HepG2 (cell line): Measurements from ENCODE around the gene C4orf17. TPM values are rescaled to one million over a fixed set of nuclear protein-coding genes. Genes with fewer than 3 reads are reported as not detected.

Experiments
- BRCA1 ChIP-seq: sonication (generic); formaldehyde crosslinking; IDR thresholded peaks from 2 replicates; pipeline ENCODE4 v1.4.0; 2020; ENCODE audit warnings: missing genetic modification reagents
- BRD4 ChIP-seq: sonication (generic); formaldehyde crosslinking; IDR thresholded peaks from 2 replicates; pipeline ENCODE4 v1.4.0; 2020; ENCODE audit warnings: missing genetic modification reagents
- CENPBD1 ChIP-seq: sonication (generic); formaldehyde crosslinking; IDR thresholded peaks from 2 replicates; pipeline ENCODE4 v1.8.0; 2022; ENCODE audit warnings: missing genetic modification reagents, low read depth, mild to moderate bottlenecking, borderline replicate concordance
- CREBL2 ChIP-seq: sonication (generic); formaldehyde crosslinking; IDR thresholded peaks from 2 replicates; pipeline ENCODE4 v1.8.1; 2023; ENCODE audit warnings: missing genetic modification reagents, mild to moderate bottlenecking, borderline replicate concordance
- HBP1 ChIP-seq: IDR thresholded peaks from 2 replicates; pipeline ENCODE4 v1.6.1; 2016; ENCODE audit warnings: low read depth, control low read depth
- HNF1B ChIP-seq: sonication (generic); formaldehyde crosslinking; IDR thresholded peaks from 2 replicates; pipeline ENCODE4 v1.5.1; 2020; ENCODE audit warnings: mild to moderate bottlenecking, moderate library complexity, missing genetic modification reagents
- JUN ChIP-seq: sonication (generic); formaldehyde crosslinking; IDR thresholded peaks from 2 replicates; pipeline ENCODE4 v1.4.0; 2020; ENCODE audit warnings: mild to moderate bottlenecking, missing genetic modification reagents
- KDM5B ChIP-seq: sonication (generic); formaldehyde crosslinking; IDR thresholded peaks from 2 replicates; pipeline ENCODE4 v1.4.0; 2020; ENCODE audit warnings: missing genetic modification reagents, mild to moderate bottlenecking, borderline replicate concordance
- MYPOP ChIP-seq: sonication (generic); formaldehyde crosslinking; IDR thresholded peaks from 2 replicates; pipeline ENCODE4 v1.8.1; 2023; ENCODE audit warnings: mild to moderate bottlenecking, moderate library complexity, missing genetic modification reagents
- SIN3B ChIP-seq: fragments of 150-350 bp; IDR thresholded peaks from 2 replicates; pipeline ENCODE4 v1.6.1; 2014; ENCODE audit warnings: low read length
- TOPORS ChIP-seq: sonication (generic); formaldehyde crosslinking; IDR thresholded peaks from 2 replicates; pipeline ENCODE4 v1.8.0; 2023; ENCODE audit warnings: mild to moderate bottlenecking, missing genetic modification reagents
- ZBTB33 ChIP-seq: sonication (generic); formaldehyde crosslinking; IDR thresholded peaks from 2 replicates; pipeline ENCODE4 v1.4.0; 2020; ENCODE audit warnings: missing genetic modification reagents
- ZHX1 ChIP-seq: sonication (generic); formaldehyde crosslinking; IDR thresholded peaks from 2 replicates; pipeline ENCODE4 v1.8.1; 2022; ENCODE audit warnings: low read depth, mild to moderate bottlenecking, missing genetic modification reagents
- ZKSCAN8 ChIP-seq: IDR thresholded peaks from 2 replicates; pipeline ENCODE4 v1.6.1; 2016; ENCODE audit warnings: borderline replicate concordance, missing genetic modification reagents, missing compliant biosample characterization
- ZMYM4 ChIP-seq: sonication (generic); formaldehyde crosslinking; IDR thresholded peaks from 2 replicates; pipeline ENCODE4 v1.8.1; 2023; ENCODE audit warnings: mild to moderate bottlenecking, missing genetic modification reagents
- ZNF414 ChIP-seq: sonication (generic); formaldehyde crosslinking; IDR thresholded peaks from 2 replicates; pipeline ENCODE4 v1.5.0; 2020; ENCODE audit warnings: missing genetic modification reagents
- ZNF619 ChIP-seq: sonication (generic); formaldehyde crosslinking; IDR thresholded peaks from 2 replicates; pipeline ENCODE4 v1.4.0; 2020; ENCODE audit warnings: mild to moderate bottlenecking, missing genetic modification reagents
- ZNF766 ChIP-seq: sonication (generic); formaldehyde crosslinking; IDR thresholded peaks from 2 replicates; pipeline ENCODE4 v1.5.0; 2020; ENCODE audit warnings: missing genetic modification reagents, borderline replicate concordance
- polyA plus RNA-seq, 8 experiments: library from polyadenylated mRNA; depleted of rRNA in 3 of 8; stranded (reverse) in 7 of 8; unstranded in 1 of 8; fragments of >200 nt; fragmentation: Illumina TruSeq in 4 of 8; extraction: Trizol in 4 of 8; gene quantifications; 2 replicates each; pipeline versions ENCODE4 v1.2.1 to v1.2.3, GENCODE V29; 2011 to 2016; ENCODE audit warnings: low read depth in 4 of 8, missing spikeins in 1 of 8, mixed read lengths in 1 of 8; ENCODE audit not compliant: insufficient read depth in 1 of 8
- total RNA-seq, 5 experiments: library from RNA; depleted of rRNA; stranded (reverse); fragments of >200 nt; fragmentation: Illumina TruSeq; extraction: Trizol; gene quantifications; 2 replicates each; pipeline ENCODE4 v1.2.3, GENCODE V29; 2016; ENCODE audit warnings: low read depth in 1 of 5

Gene C4orf17
- total and polyA plus RNA-seq, 2 of the 13 experiments (the other 11 are each of a cell fraction or from before 2014, with no cell fraction given), result not detected

GRCh38 chr4:99574530-99575324, 63.9 kb downstream of the C4orf17 start, which contains the start of gene MTTP (continued):
- peak; percentile 95 for TF ChIP-seq HNF1B
- TF ChIP-seq ZNF766 (CRISPR knock-in tag), result no peak
- TF ChIP-seq CENPBD1 (CRISPR knock-in tag), result no peak
- TF ChIP-seq MYPOP (CRISPR knock-in tag), result no peak
- TF ChIP-seq ZHX1 (CRISPR knock-in tag), result no peak
- TF ChIP-seq ZNF414, result no peak
- TF ChIP-seq SIN3B, result no peak
- TF ChIP-seq KDM5B, result no peak
- TF ChIP-seq ZKSCAN8, result 0 out of 2 replicates have a peak, but pooled peaks have one; percentile 19
- TF ChIP-seq BRD4 (CRISPR knock-in tag), result peak; percentile 63; the same call in 1 of the 2 replicates
- no peak for TF ChIP-seq ZNF619 (CRISPR knock-in tag)
- peak; percentile 89 for TF ChIP-seq ZMYM4 (CRISPR knock-in tag)
- TF ChIP-seq BRCA1 (CRISPR knock-in tag), result 0 out of 2 replicates have a peak, but pooled peaks have one; percentile 72
- TF ChIP-seq CREBL2, result no peak
- TF ChIP-seq TOPORS (CRISPR knock-in tag), result peak; percentile 29; the same call in 1 of the 2 replicates
- TF ChIP-seq ZBTB33 (CRISPR knock-in tag), result no peak
- TF ChIP-seq JUN, result 0 out of 2 replicates have a peak, but pooled peaks have one; percentile 32
- no peak; the same call in 1 of the 2 replicates for TF ChIP-seq HBP1
